Neural cell (in vitro differentiated cells): ENCODE results near the gene DENND2A. TPM values are rescaled to one million over a fixed set of nuclear protein-coding genes. Genes with fewer than 3 reads are reported as not detected.
"Not testable (repeated sequence)": the region's sequence is repeated elsewhere in the genome, so short reads cannot be mapped to it uniquely, and the experiment has no call there.

ENCODE experiments used
- H2AFZ ChIP-seq: fragments of 200-600, 300-800 bp; sonication (generic), shearing (Covaris generic); 2 replicates; pipeline ENCODE4 v1.6.0; 2014; ENCODE audit warnings: low read depth, mild to moderate bottlenecking, antibody characterized with exemption, low read length, moderate library complexity
- H3F3A ChIP-seq: fragments of 200-600 bp; shearing (Covaris generic); 2 replicates; pipeline ENCODE4 v1.6.1; 2016; ENCODE audit warnings: mild to moderate bottlenecking, moderate library complexity, mixed read lengths, antibody characterized with exemption, low read length; ENCODE audit not compliant: insufficient read depth, poor library complexity, severe bottlenecking
- H3K27ac ChIP-seq: fragments of 200-600, 300-800 bp; sonication (generic), shearing (Covaris generic); 2 replicates; pipeline ENCODE4 v1.5.1; 2014; ENCODE audit warnings: mild to moderate bottlenecking, low read length, moderate library complexity
- H3K27me3 ChIP-seq: fragments of 300-800, 200-600 bp; sonication (generic), shearing (Covaris generic); 2 replicates; pipeline ENCODE4 v1.6.0; 2014; ENCODE audit warnings: mild to moderate bottlenecking, low read depth, low read length, moderate library complexity; ENCODE audit not compliant: insufficient read depth
- H3K36me3 ChIP-seq: fragments of 300-800, 200-600 bp; sonication (generic), shearing (Covaris generic); 2 replicates; pipeline ENCODE4 v1.5.1; 2014; ENCODE audit warnings: mild to moderate bottlenecking, antibody characterized with exemption, low read length, moderate library complexity; ENCODE audit not compliant: insufficient read depth
- H3K4me2 ChIP-seq: fragments of 300-800, 200-600 bp; sonication (generic), shearing (Covaris generic); 2 replicates; pipeline ENCODE4 v1.6.0; 2014; ENCODE audit warnings: mild to moderate bottlenecking, low read length
- H3K4me3 ChIP-seq: fragments of 300-800, 200-600 bp; sonication (generic), shearing (Covaris generic); 2 replicates; pipeline ENCODE4 v1.5.1; 2014; ENCODE audit warnings: mild to moderate bottlenecking, low read length, moderate library complexity
- H3K79me2 ChIP-seq: fragments of 200-600 bp; shearing (Covaris generic); replicated peaks from 2 replicates; pipeline ENCODE4 v1.6.0; 2014; ENCODE audit warnings: mild to moderate bottlenecking, low read length, moderate library complexity; ENCODE audit not compliant: insufficient read depth
- H3K9ac ChIP-seq: fragments of 300-800, 200-600 bp; sonication (generic), shearing (Covaris generic); 2 replicates; pipeline ENCODE4 v1.6.1; 2016; ENCODE audit warnings: mild to moderate bottlenecking, low read length, mixed read lengths
- H3K9me2 ChIP-seq: fragments of 200-600 bp; shearing (Covaris generic); 2 replicates; pipeline ENCODE4 v1.6.1; 2016; ENCODE audit warnings: mild to moderate bottlenecking, low read length, mixed read lengths; ENCODE audit not compliant: insufficient read depth
- H3K9me3 ChIP-seq: fragments of 200-600, 300-800 bp; sonication (generic), shearing (Covaris generic); 2 replicates; pipeline ENCODE4 v1.6.1; 2016; ENCODE audit warnings: mild to moderate bottlenecking, mixed run types, low read length, moderate library complexity, mixed read lengths
- H4K20me1 ChIP-seq: fragments of 200-600 bp; shearing (Covaris generic); 2 replicates; pipeline ENCODE4 v1.6.1; 2016; ENCODE audit warnings: mild to moderate bottlenecking, mixed run types; ENCODE audit not compliant: insufficient read depth
- EP300 ChIP-seq: fragments of 450-650 bp; conservative IDR thresholded peaks from 2 replicates; pipeline ENCODE4 v1.6.1; 2014; ENCODE audit warnings: antibody characterized with exemption, mild to moderate bottlenecking, moderate library complexity; ENCODE audit not compliant: poor library complexity, severe bottlenecking
- EZH2 ChIP-seq: fragments of 200-600, 300-800 bp; shearing (Covaris generic), sonication (generic); IDR thresholded peaks from 2 replicates; pipeline ENCODE4 v1.6.1; 2014; ENCODE audit warnings: antibody characterized with exemption, low read length, borderline replicate concordance, mild to moderate bottlenecking; ENCODE audit not compliant: insufficient read depth, poor library complexity, severe bottlenecking
- MXI1 ChIP-seq: fragments of 450-650 bp; conservative IDR thresholded peaks from 2 replicates; pipeline ENCODE4 v1.6.1; 2014; ENCODE audit warnings: antibody characterized with exemption, mild to moderate bottlenecking; ENCODE audit not compliant: poor library complexity, severe bottlenecking
- POLR2AphosphoS5 ChIP-seq: IDR thresholded peaks from 2 replicates; pipeline ENCODE4 v1.6.1; 2012
- RAD21 ChIP-seq: fragments of 450-650 bp; conservative IDR thresholded peaks from 2 replicates; pipeline ENCODE4 v1.6.1; 2014; ENCODE audit warnings: antibody characterized with exemption, mild to moderate bottlenecking, moderate library complexity
- SMC3 ChIP-seq: fragments of 450-650 bp; conservative IDR thresholded peaks from 2 replicates; pipeline ENCODE4 v1.6.1; 2014; ENCODE audit warnings: antibody characterized with exemption, mild to moderate bottlenecking, moderate library complexity; ENCODE audit not compliant: poor library complexity
- TAF1 ChIP-seq: IDR thresholded peaks from 2 replicates; pipeline ENCODE4 v1.6.1; 2012; ENCODE audit warnings: low read depth
- polyA plus RNA-seq: library from polyadenylated mRNA; depleted of rRNA; stranded (reverse); fragments of >200 nt; gene quantifications from 2 replicates; pipeline ENCODE4 v1.2.3, GENCODE V29; 2014
- TF ChIP-seq, protein P1 (sequence below): fragments of 450-650 bp; IDR thresholded peaks from 2 replicates; pipeline ENCODE4 v1.5.1; 2014; ENCODE audit warnings: antibody characterized with exemption, mild to moderate bottlenecking, moderate library complexity; ENCODE audit not compliant: poor library complexity, severe bottlenecking
- TF ChIP-seq, protein P2 (sequence below): IDR thresholded peaks from 2 replicates; pipeline ENCODE4 v1.6.1; 2012; ENCODE audit warnings: borderline replicate concordance

Gene DENND2A
- polyA plus RNA-seq, 1 donor from 2014 or later = 21.7 TPM

DNA sequence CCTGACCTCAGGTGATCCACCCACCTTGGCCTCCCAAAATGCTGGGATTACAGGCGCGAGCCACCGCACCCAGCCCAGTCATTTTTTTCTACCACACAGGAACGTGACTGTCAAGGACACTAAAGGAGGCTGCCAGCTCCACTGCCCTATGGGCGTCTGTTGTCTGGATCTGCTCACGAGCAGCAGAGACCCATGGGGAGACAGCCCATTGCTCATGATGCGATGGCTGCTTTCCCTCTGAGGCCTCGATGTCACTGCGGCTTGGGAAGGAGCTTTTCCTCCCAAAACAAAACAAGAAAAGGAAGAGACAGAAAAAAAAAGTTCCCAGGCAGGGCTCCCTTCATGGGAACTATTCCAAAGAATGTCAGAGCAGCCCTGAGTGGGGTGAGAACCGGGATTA lies 70.5 kb downstream of the DENND2A start:
- Histone ChIP-seq H3K9ac (no peak overlapping the region), H3K9me2 (no peaks in the 10 kb centered on the region), H3K4me2 (no peak overlapping the region), H3K9me3 (no peaks in the 10 kb centered on the region), H3F3A (no peaks in the 10 kb centered on the region), H3K27ac (no peak overlapping the region), H4K20me1 (no peaks in the 10 kb centered on the region), H3K36me3 (no peaks in the 10 kb centered on the region), H3K4me3 (no peak overlapping the region), H3K79me2 (no peaks in the 10 kb centered on the region), H3K27me3 (no peaks in the 10 kb centered on the region), H2AFZ (no peak overlapping the region)
- TF ChIP-seq EZH2 (no peak), MXI1 (no peak), POLR2AphosphoS5 (no peak)

DNA sequence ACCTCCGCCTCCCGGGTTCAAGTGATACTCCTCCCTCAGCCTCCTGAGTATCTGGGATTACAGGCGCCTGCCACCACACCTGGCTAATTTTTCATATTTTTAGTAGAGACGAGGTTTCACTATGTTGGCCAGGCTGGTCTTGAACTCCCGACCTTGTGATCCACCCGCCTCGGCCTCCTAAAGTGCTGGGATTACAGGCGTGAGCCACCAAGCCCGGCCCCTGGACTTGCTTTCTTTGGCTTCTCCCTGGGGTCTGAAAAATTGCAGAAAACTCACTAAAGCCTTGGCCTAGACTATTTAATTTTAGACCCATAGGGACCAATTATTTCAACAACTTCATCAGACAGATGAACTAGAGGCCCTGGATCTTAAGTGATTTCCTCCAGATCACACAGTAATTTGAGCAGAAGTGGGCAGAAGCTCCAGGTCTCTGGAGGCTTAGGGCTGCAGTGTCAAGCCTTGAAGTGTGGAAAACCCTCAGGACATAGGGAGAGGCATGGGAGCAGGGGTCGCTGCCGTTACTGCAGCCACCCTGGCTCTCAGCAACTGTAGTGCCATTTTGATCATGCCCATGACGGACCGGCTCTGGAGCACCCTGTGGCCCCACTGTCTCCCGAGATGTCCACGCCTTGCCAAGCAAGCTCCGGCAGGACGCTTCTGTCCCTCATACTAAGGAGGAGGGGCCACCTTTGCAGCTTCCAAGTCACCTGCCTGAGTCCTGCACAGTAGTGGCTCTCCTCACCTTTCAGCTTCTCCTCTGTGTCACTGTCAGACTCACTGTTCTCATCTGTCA lies 72.4 kb downstream of the DENND2A start:
- H2AFZ ChIP-seq = no peak overlapping the region

DNA sequence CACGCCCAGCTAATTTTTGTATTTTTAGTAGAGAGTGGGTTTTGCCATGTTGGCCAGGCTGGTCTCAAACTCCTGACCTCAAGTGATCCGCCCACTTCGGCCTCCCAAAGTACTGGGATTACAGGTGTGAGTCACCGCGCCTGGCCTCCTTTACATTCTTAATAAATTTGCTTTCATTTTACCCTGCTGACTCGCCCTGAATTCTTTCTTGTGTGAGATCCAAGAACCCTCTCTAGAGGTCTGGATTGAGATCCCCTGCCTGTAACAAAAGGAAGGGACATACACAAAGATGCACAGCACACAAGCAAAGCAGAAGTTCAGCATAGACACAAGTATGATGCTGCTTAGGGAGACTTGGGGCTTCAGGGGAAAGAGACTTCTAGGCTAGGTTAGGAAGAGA lies 74.4 kb downstream of the DENND2A start:
- not testable (repeated sequence) for H2AFZ ChIP-seq, H3K36me3 ChIP-seq, H3K9me3 ChIP-seq, H3K9me2 ChIP-seq, H3K9ac ChIP-seq, H3K27ac ChIP-seq, H3K27me3 ChIP-seq, H4K20me1 ChIP-seq, H3K79me2 ChIP-seq, H3K4me2 ChIP-seq, H3F3A ChIP-seq, H3K4me3 ChIP-seq

More for the DNA sequence above, 72.4 kb downstream of the DENND2A start:
- Histone ChIP-seq H3K9me3 (no peaks in the 10 kb centered on the region), H3K79me2 (no peaks in the 10 kb centered on the region), H4K20me1 (no peaks in the 10 kb centered on the region), H3K4me3 (no peak overlapping the region), H3K4me2 (no peak overlapping the region), H3K27me3 (no peaks in the 10 kb centered on the region), H3K9me2 (no peaks in the 10 kb centered on the region), H3F3A (no peaks in the 10 kb centered on the region), H3K27ac (no peak overlapping the region), H3K36me3 (no peaks in the 10 kb centered on the region), H3K9ac (no peak overlapping the region)
- TF ChIP-seq MXI1 (no peak), EZH2 (no peak), TAF1 (no peak), EP300 (no peak), RAD21 (no peak), POLR2AphosphoS5 (no peak), SMC3 (no peak)
- TF ChIP-seq, protein P1, sequence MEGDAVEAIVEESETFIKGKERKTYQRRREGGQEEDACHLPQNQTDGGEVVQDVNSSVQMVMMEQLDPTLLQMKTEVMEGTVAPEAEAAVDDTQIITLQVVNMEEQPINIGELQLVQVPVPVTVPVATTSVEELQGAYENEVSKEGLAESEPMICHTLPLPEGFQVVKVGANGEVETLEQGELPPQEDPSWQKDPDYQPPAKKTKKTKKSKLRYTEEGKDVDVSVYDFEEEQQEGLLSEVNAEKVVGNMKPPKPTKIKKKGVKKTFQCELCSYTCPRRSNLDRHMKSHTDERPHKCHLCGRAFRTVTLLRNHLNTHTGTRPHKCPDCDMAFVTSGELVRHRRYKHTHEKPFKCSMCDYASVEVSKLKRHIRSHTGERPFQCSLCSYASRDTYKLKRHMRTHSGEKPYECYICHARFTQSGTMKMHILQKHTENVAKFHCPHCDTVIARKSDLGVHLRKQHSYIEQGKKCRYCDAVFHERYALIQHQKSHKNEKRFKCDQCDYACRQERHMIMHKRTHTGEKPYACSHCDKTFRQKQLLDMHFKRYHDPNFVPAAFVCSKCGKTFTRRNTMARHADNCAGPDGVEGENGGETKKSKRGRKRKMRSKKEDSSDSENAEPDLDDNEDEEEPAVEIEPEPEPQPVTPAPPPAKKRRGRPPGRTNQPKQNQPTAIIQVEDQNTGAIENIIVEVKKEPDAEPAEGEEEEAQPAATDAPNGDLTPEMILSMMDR = no peak
- TF ChIP-seq, protein P2, sequence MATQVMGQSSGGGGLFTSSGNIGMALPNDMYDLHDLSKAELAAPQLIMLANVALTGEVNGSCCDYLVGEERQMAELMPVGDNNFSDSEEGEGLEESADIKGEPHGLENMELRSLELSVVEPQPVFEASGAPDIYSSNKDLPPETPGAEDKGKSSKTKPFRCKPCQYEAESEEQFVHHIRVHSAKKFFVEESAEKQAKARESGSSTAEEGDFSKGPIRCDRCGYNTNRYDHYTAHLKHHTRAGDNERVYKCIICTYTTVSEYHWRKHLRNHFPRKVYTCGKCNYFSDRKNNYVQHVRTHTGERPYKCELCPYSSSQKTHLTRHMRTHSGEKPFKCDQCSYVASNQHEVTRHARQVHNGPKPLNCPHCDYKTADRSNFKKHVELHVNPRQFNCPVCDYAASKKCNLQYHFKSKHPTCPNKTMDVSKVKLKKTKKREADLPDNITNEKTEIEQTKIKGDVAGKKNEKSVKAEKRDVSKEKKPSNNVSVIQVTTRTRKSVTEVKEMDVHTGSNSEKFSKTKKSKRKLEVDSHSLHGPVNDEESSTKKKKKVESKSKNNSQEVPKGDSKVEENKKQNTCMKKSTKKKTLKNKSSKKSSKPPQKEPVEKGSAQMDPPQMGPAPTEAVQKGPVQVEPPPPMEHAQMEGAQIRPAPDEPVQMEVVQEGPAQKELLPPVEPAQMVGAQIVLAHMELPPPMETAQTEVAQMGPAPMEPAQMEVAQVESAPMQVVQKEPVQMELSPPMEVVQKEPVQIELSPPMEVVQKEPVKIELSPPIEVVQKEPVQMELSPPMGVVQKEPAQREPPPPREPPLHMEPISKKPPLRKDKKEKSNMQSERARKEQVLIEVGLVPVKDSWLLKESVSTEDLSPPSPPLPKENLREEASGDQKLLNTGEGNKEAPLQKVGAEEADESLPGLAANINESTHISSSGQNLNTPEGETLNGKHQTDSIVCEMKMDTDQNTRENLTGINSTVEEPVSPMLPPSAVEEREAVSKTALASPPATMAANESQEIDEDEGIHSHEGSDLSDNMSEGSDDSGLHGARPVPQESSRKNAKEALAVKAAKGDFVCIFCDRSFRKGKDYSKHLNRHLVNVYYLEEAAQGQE = no peak

DNA sequence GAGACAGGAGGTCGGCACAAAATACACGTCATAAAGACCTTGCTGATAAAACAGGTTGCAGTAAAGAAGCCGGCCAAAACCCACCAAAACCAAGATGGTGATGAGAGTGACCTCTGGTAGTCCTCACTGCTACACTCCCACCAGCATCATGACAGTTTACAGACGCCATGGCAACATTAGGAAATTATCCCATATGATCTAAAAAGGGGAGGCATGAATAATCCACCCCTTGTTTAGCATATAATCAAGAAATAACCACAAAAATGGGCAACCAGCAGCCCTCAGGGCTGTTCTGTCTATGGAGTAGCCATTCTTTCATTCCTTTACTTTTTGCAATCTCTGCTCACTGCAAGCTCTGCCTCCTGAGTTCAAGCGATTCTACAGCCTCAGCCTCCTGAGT lies 74.9 kb downstream of the DENND2A start:
- not testable (repeated sequence) for H3K9me2 ChIP-seq, H3K4me2 ChIP-seq, H3K9ac ChIP-seq, H3K27ac ChIP-seq, H3K27me3 ChIP-seq, H3K4me3 ChIP-seq, H3K9me3 ChIP-seq, H2AFZ ChIP-seq, H4K20me1 ChIP-seq, H3K36me3 ChIP-seq, H3F3A ChIP-seq, H3K79me2 ChIP-seq
